GM18907 (cell line): ENCODE results near the gene TCF7L1.
"Not testable (repeated sequence)": the region's sequence is repeated elsewhere in the genome, so short reads cannot be mapped to it uniquely, and the experiment has no call there.

Experiments used
- ATAC-seq: cut with Tn5 transposase; IDR thresholded peaks from one replicate; pipeline ENCODE4 v1.9.1; 2021; ENCODE audit warnings: mild to moderate bottlenecking, moderate library complexity; ENCODE audit not compliant: unreplicated experiment

Gene TCF7L1

GRCh38 chr2:85181134-85181631, 48.0 kb downstream of the TCF7L1 start:
- no peak for ATAC-seq

DNA sequence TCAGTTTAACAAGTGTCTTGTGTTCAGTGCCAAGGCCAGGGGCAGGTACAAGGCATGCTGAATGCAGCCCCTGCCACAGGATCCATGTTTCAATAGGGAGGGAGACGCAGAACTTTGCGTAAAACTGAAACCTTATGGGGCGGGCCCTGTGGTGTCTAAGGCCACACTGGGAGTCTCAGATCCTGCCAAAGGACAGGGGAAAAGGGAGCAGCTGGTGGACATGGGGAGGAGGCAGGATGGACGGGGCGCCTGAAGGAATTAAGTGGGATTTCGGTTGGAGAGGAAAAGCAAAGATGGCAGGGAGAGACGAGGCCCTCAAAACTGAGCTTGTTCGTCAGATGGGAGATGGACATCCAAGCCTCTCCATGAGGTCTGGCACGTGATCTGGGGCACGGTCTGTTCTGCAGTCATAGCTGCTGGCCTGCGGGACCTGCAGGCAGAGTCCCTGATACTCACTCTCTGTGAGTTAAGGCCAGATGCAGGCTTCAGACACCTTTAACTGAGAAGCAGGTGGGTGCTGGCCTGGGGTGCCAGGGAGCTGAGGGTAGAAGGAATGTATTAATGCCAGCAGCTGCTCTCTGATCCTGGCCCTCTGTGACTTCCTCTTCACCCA, 48.8 kb downstream of the TCF7L1 start:
- ATAC-seq = no peak

GRCh38 chr2:85183076-85183475, 49.9 kb downstream of the TCF7L1 start:
- no peak for ATAC-seq

DNA sequence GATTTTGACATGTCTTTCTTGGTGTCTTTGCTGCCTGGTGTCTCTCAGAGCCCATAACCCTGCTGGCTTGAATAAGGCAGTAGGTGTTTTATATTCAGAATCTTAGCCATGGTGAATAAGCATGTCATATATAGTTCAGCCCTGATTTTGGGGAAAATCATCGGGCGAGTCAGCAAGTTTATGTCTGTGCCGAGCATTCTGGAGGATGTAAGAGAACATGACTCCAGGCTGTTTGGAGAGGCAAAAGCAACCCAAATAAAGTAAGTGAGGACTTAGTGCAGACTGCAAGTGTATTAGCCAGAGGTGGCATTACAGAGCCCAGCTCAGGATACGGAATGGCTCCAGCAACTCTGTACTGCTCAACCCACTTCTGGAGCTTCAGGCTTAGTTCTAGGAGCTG, 50.3 kb downstream of the TCF7L1 start:
- no peak for ATAC-seq

DNA sequence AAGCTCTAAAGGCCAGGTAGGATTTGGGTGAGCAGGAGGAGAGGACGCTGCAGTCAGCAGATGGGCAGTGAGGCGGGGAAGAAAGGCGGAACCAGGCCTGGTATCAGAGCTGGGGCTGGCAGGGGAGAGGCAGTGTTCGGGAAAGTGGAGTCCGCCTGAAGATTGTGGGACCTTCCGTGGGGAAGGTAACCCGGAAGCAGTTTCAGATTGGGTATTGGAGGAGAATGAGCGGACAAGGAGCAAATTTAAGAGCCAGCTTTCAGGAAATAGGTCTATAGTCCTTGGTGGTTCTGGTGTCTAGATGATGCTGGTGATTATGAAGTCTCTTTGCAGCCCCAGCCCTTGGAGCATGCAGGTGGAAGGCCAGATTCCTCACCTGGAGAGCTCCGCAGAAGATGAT, 51.0 kb downstream of the TCF7L1 start:
- no peak for ATAC-seq

DNA sequence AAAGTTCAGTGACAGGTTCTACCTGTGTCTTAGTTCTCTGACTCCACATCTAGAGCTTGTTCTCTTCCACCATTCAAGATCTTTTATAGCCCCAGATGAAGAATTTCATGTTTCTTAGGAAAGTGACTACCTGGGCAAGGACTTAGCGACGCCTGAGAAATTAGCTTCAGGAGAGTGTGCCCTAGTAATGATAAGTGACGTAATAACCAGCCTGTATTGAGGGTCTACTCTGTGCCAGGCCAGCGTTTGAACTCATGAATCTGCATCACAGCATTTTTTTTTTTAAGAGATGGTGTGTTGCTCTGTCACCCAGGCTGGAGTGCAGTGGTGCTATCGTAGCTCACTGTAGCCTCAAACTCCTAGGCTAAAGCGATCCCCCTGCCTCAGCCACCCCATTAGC, 51.8 kb downstream of the TCF7L1 start:
- ATAC-seq = no peak

DNA sequence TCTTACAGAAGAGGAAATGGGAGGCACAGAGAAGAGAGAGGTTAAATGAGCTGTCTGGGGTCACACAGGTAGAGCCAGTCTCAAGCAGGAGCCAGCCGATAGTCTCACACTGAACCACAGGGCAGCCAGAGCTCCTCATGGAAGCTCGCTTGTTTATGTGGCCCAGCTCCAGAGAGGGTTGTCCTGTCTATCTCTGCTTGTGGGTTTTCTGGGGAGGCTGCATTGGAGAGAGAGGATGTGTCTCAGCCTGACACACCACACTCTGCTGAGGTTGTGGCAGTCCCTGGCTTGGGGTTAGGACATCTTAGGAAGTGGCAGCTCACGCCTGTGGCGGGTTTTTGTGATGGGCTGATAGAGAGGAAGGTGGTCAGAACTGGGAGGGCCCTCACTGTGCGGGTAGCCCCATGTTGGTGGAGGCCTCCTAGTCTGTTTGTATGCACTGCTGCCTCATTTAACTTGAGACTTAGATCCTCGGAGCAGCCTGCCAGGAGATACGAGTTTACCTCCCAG, 52.3 kb downstream of the TCF7L1 start:
- no peak for ATAC-seq

DNA sequence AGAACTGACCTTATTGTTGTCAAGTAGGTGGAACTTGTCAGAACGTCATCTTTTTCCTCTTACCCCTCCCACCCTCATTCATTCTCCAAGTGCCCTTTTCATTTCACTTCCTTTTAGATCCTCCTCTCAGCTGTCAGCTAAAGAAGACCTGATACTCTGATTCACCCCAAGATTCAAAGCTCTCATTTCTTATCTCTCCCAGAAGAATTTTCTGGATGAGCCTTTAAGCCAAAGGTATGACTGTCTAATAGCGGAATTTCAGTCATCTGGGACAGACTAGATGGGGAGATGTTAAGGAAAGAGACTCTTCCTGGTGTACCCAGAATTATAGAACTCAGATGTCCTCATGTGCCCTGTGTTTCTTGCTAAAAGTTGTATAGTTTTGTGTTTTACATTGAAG, 53.9 kb downstream of the TCF7L1 start:
- no peak for ATAC-seq

DNA sequence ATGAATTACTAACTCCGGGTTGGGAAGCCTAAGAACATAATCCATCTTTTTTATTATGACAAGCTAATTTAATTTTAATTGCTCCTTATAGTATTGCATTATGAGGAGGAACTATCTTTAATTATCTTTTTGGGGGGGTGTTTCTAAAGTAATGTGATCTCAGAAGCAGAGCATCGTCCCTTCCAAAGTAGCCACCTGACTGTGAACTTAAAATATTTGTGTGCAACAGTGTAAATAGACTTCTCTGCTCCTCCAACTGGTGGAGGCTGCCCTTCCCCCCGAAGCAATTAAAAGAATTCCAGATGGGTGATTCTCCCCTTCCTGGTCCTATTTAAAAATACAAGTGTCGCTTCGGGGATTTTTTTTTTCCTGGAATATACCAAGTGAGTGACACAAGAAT, 55.7 kb downstream of the TCF7L1 start:
- no peak for ATAC-seq

- no peak for ATAC-seq
Measured at GRCh38 chr2:85189606-85190270, 56.5 kb downstream of the TCF7L1 start.

GRCh38 chr2:85191157-85191556, 58.0 kb downstream of the TCF7L1 start:
- ATAC-seq = no peak

DNA sequence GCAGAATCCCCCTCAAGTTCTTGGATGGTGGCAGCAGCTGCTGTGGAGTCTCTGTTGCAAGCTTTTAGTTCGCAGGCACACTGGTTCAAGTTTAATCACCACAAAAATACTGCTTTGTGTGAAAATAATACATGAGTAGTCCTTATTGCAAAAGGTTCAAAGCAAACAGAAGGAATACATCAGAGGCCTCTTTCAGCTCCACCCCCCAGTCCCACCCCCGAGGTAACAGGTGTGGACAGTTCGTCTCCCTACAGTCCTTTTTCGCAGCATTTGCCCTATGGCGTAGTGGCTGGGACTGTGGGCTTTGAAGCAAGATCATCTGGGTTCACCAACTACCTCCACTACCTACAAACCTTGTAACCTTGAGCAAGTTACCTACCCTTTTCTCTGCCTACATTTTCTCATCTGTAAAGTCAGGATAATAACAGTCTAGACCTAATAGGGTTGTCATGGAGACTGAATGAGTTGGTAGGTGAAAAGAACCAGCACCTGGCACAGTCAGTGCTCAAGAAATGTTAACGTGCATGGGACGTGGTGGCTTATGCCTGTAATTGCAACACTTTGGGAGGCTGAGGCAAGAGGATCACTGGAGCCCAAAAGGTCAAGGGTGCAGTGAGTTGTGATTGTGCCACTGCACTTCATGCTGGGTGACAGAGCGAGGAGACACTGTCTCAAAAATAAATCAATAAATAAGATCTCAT, 61.7 kb downstream of the TCF7L1 start:
- ATAC-seq = no peak

- ATAC-seq = no peak
Measured at GRCh38 chr2:85195956-85196355, 62.8 kb downstream of the TCF7L1 start.

DNA sequence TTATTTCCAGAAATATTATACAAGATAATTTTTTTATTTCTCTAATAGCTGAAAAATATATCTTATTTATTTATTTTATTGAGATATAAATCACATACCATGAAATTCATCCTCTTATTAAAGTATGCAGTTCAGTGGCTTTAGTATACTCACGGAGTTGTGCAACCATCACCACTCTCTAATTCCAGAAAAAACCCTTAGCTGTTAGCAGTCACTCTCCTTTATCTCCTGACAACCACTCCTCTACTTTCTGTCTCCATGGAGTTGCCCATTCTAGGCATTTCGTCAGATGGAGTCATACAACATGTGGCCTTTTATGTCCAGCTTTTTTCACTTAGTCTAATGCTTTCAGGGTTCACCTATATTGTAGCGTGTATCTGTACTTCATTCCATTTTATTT, 66.5 kb downstream of the TCF7L1 start:
- ATAC-seq = no peak

DNA sequence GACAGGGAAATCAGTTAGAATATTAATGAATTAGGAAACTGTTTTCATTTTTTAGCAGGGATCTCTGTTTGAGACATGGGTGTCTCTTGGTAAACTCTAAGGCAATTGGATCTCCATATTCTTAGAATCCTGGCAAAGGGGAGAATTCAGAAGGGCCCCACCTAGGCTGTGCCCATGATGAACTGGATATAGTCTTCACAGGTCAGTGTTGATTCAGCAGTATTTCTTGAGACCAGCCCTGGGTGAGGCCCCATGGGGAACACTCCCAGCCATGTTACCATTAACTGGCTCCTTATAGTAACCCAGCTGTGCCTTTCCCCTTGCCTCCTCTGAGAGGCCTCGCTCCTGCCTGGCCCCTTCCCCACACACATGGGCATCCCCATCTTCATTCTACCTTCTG, 76.7 kb downstream of the TCF7L1 start:
- ATAC-seq = no peak

DNA sequence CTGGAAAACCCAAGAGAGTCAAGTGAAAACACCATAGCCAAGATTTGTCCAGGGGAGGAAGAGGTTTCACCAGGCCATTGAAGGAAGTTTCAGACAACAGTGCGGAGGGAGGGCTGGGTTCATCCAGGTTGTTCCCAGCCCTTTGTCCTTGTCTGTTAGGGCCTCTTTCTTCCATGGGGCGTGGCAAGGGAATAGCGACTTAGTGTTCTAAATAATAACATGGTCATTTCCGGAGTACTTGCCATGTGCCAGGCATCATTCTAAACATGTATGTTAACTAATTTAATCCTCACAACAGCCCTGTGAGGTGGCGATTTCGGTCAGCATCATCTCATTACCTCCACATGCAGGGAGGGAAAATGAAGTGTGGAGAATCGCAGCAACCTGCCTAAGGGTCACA, 77.3 kb downstream of the TCF7L1 start:
- no peak for ATAC-seq

GRCh38 chr2:85211606-85212005, 78.4 kb downstream of the TCF7L1 start:
- not testable (repeated sequence) for ATAC-seq

- no peak for ATAC-seq
Measured at GRCh38 chr2:85212841-85213240, 79.6 kb downstream of the TCF7L1 start.

- no peak for ATAC-seq
Measured at GRCh38 chr2:85213404-85213803, 80.2 kb downstream of the TCF7L1 start.

- ATAC-seq = no peak
Measured at GRCh38 chr2:85213901-85214512, 80.8 kb downstream of the TCF7L1 start.

- no peak for ATAC-seq
Measured at GRCh38 chr2:85215081-85215447, 81.9 kb downstream of the TCF7L1 start.
